H1 (cell line): ENCODE data around the gene STEAP3. TPM values are rescaled to one million over a fixed set of nuclear protein-coding genes. Genes with fewer than 3 reads are reported as not detected.
A peak's percentile ranks its signal among the peaks of the same experiment; 100 is the strongest.

Experiments
- CTCF ChIA-PET: fragments of 300-600 bp; sonication (Branson Sonifier 250); formaldehyde crosslinking; loops from one replicate; lab custom pipeline; 2021; ENCODE audit not compliant: partially characterized antibody; lab: Charles Lee
- POLR2A ChIA-PET: fragments of 300-600 bp; sonication (Branson Sonifier 250); formaldehyde crosslinking; loops from one replicate; lab custom pipeline; 2021; ENCODE audit warnings: inconsistent platforms; ENCODE audit not compliant: partially characterized antibody; lab: Charles Lee
- DNase-seq, 2 experiments: peaks; one replicate each; pipeline versions ENCODE4 v3.0.0 to v3.0.0-alpha.2; 2010 to 2022; ENCODE audit warnings: low spot score in 2 of 2, low read depth in 1 of 2, mixed read lengths in 1 of 2
- FAIRE-seq: peaks from 2 replicates; lab custom pipeline; 2011; peaks lifted over from hg19 to GRCh38; lab: Jason Lieb, UNC
- H2AFZ ChIP-seq: 2 replicates; pipeline ENCODE4 v1.8.1; 2012; ENCODE audit warnings: low read length, inconsistent platforms
- H2AK5ac ChIP-seq: 2 replicates; pipeline ENCODE4 v1.6.1; 2013; ENCODE audit warnings: low read depth, low read length
- H2BK120ac ChIP-seq: replicated peaks from 2 replicates; pipeline ENCODE3; 2013; ENCODE audit warnings: low read depth, low read length, inconsistent platforms
- H2BK12ac ChIP-seq: 2 replicates; pipeline ENCODE4 v1.6.1; 2013; ENCODE audit warnings: low read depth, low read length
- H2BK15ac ChIP-seq: 2 replicates; pipeline ENCODE4 v1.6.1; 2013; ENCODE audit warnings: low read length
- H2BK20ac ChIP-seq: 2 replicates; pipeline ENCODE4 v1.6.1; 2013; ENCODE audit warnings: low read length
- H2BK5ac ChIP-seq: 2 replicates; pipeline ENCODE4 v1.6.1; 2013; ENCODE audit warnings: low read depth, low read length
- H3K14ac ChIP-seq: 2 replicates; pipeline ENCODE4 v1.6.1; 2013; ENCODE audit warnings: inconsistent platforms; ENCODE audit not compliant: insufficient read length
- H3K18ac ChIP-seq: 2 replicates; pipeline ENCODE4 v1.6.1; 2013; ENCODE audit warnings: low read length; ENCODE audit errors: extremely low read depth
- H3K23ac ChIP-seq: 2 replicates; pipeline ENCODE4 v1.6.1; 2013; ENCODE audit warnings: inconsistent platforms; ENCODE audit not compliant: insufficient read length
- H3K23me2 ChIP-seq: 2 replicates; pipeline ENCODE4 v1.6.1; 2013; ENCODE audit warnings: low read depth, low read length
- H3K27ac ChIP-seq: 2 replicates; pipeline ENCODE4 v1.6.1; 2011; ENCODE audit warnings: low read depth, low read length, inconsistent platforms
- H3K27me3 ChIP-seq, 4 experiments: replicated peaks in 1 of 4; 1 replicate in 1 of 4; 2 replicates in 3 of 4; pipeline versions ENCODE4 v1.6.1 to v1.8.1; 2011 to 2013; ENCODE audit warnings: low read length in 3 of 4, mild to moderate bottlenecking in 3 of 4, inconsistent platforms in 2 of 4, mixed read lengths in 2 of 4, moderate library complexity in 1 of 4; ENCODE audit not compliant: control insufficient read depth in 3 of 4, insufficient read depth in 3 of 4; ENCODE audit errors: extremely low read depth in 1 of 4
- H3K36me3 ChIP-seq, 4 experiments: 2 replicates each; pipeline versions ENCODE4 v1.6.1 to v1.8.1; 2011 to 2013; ENCODE audit warnings: mild to moderate bottlenecking in 4 of 4, low read length in 3 of 4, moderate library complexity in 2 of 4, control low read depth in 1 of 4, inconsistent platforms in 1 of 4; ENCODE audit not compliant: insufficient read depth in 4 of 4, control insufficient read depth in 2 of 4
- H3K4ac ChIP-seq: replicated peaks from 2 replicates; pipeline ENCODE3; 2013; ENCODE audit warnings: low read length, low read depth, mixed read lengths, inconsistent platforms; ENCODE audit not compliant: insufficient read length
- H3K4me1 ChIP-seq, 4 experiments: replicated peaks in 1 of 4; 1 replicate in 1 of 4; 2 replicates in 3 of 4; pipeline versions ENCODE4 v1.6.1 to v1.8.1; 2011 to 2013; ENCODE audit warnings: low read length in 3 of 4, inconsistent platforms in 2 of 4, mixed read lengths in 1 of 4; ENCODE audit not compliant: insufficient read depth in 4 of 4, control insufficient read depth in 3 of 4
- H3K4me2 ChIP-seq, 2 experiments: 2 replicates each; pipeline versions ENCODE4 v1.6.1 to v1.8.1; 2011 to 2013; ENCODE audit warnings: low read depth in 2 of 2, low read length in 2 of 2, control low read depth in 1 of 2, inconsistent platforms in 1 of 2, mild to moderate bottlenecking in 1 of 2; ENCODE audit not compliant: insufficient read depth in 1 of 2
- H3K4me3 ChIP-seq, 4 experiments: fragments of 200-600, 300-600 bp in 1 of 4; sonication (generic), shearing (Covaris generic), sonication (Bioruptor Twin) in 1 of 4; 2 replicates each; pipeline versions ENCODE4 v1.5.1 to v1.8.1; 2011 to 2016; ENCODE audit warnings: low read length in 4 of 4, low read depth in 3 of 4, control low read depth in 2 of 4, inconsistent platforms in 2 of 4, mild to moderate bottlenecking in 2 of 4, mixed read lengths in 1 of 4, moderate library complexity in 1 of 4; ENCODE audit not compliant: insufficient read depth in 2 of 4; ENCODE audit errors: extremely low read depth in 1 of 4
- H3K56ac ChIP-seq: replicated peaks from 2 replicates; pipeline ENCODE3; 2013; ENCODE audit warnings: low read depth, mild to moderate bottlenecking, mixed read lengths, low read length, inconsistent platforms; ENCODE audit not compliant: insufficient read length
- H3K79me1 ChIP-seq: 2 replicates; pipeline ENCODE4 v1.6.1; 2013; ENCODE audit warnings: low read depth, low read length, control low read depth
- H3K79me2 ChIP-seq, 2 experiments: 2 replicates each; pipeline versions ENCODE4 v1.6.1 to v1.8.1; 2012 to 2013; ENCODE audit warnings: low read length in 2 of 2, mild to moderate bottlenecking in 2 of 2, inconsistent platforms in 1 of 2; ENCODE audit not compliant: insufficient read depth in 2 of 2, control insufficient read depth in 1 of 2
- H3K9ac ChIP-seq, 4 experiments: replicated peaks in 1 of 4; 1 replicate in 1 of 4; 2 replicates in 3 of 4; pipeline versions ENCODE4 v1.6.1 to v1.8.1; 2011 to 2013; ENCODE audit warnings: low read depth in 3 of 4, low read length in 3 of 4, control low read depth in 2 of 4, mild to moderate bottlenecking in 2 of 4, moderate library complexity in 2 of 4, inconsistent platforms in 1 of 4; ENCODE audit errors: extremely low read depth in 1 of 4
- H3K9me3 ChIP-seq, 2 experiments: 2 replicates each; pipeline versions ENCODE4 v1.6.1 to v1.8.1; 2012 to 2013; ENCODE audit warnings: mild to moderate bottlenecking in 2 of 2, moderate library complexity in 2 of 2, control low read depth in 1 of 2, inconsistent platforms in 1 of 2, low read depth in 1 of 2, low read length in 1 of 2, mixed read lengths in 1 of 2; ENCODE audit not compliant: insufficient read depth in 2 of 2
- H4K20me1 ChIP-seq, 2 experiments: replicated peaks in 1 of 2; 2 replicates each; pipeline versions ENCODE3 to v1.8.1; 2011 to 2013; ENCODE audit warnings: inconsistent platforms in 2 of 2, low read length in 2 of 2, mild to moderate bottlenecking in 1 of 2; ENCODE audit not compliant: insufficient read depth in 2 of 2, control insufficient read depth in 1 of 2
- H4K5ac ChIP-seq: 2 replicates; pipeline ENCODE4 v1.6.1; 2013; ENCODE audit warnings: low read length, low read depth, mixed read lengths, inconsistent platforms; ENCODE audit not compliant: insufficient read length
- H4K8ac ChIP-seq: 2 replicates; pipeline ENCODE4 v1.8.0; 2013; ENCODE audit warnings: mild to moderate bottlenecking, moderate library complexity, low read length, inconsistent platforms; ENCODE audit not compliant: insufficient read depth; ENCODE audit errors: extremely low read depth
- H4K91ac ChIP-seq: replicated peaks from 2 replicates; pipeline ENCODE3; 2013; ENCODE audit warnings: low read length, mixed read lengths, inconsistent platforms; ENCODE audit not compliant: insufficient read length
- ASH2L ChIP-seq: fragments of 200-600, 300-600 bp; sonication (generic); IDR thresholded peaks from one replicate; pipeline ENCODE4 v1.7.1; 2017; ENCODE audit warnings: low read length
- BACH1 ChIP-seq: IDR thresholded peaks from 2 replicates; pipeline ENCODE4 v1.6.1; 2012; ENCODE audit warnings: low read length, improper control_type of control experiment
- CHD1 ChIP-seq: IDR thresholded peaks from 2 replicates; pipeline ENCODE4 v1.6.1; 2012; ENCODE audit warnings: low read depth, low read length, improper control_type of control experiment
- CREB1 ChIP-seq: IDR thresholded peaks from 2 replicates; pipeline ENCODE4 v1.6.1; 2012; ENCODE audit warnings: inconsistent platforms
- JUN ChIP-seq: IDR thresholded peaks from 2 replicates; pipeline ENCODE4 v1.6.1; 2011; ENCODE audit warnings: low read depth, mild to moderate bottlenecking, improper control_type of control experiment, low read length
- KDM4A ChIP-seq: IDR thresholded peaks from one replicate; pipeline ENCODE4 v1.7.1; 2012; ENCODE audit warnings: low read depth, mild to moderate bottlenecking, moderate library complexity, low read length, inconsistent platforms; ENCODE audit not compliant: severe bottlenecking
- RAD21 ChIP-seq, 2 experiments: IDR thresholded peaks in 1 of 2; conservative IDR thresholded peaks in 1 of 2; 2 replicates each; pipeline ENCODE4 v1.6.1; 2011; ENCODE audit warnings: low read depth in 2 of 2, low read length in 2 of 2, improper control_type of control experiment in 1 of 2, inconsistent platforms in 1 of 2, mild to moderate bottlenecking in 1 of 2, moderate library complexity in 1 of 2
- RBBP5 ChIP-seq: IDR thresholded peaks from 2 replicates; pipeline ENCODE4 v1.7.1; 2012; ENCODE audit warnings: low read depth, mild to moderate bottlenecking, inconsistent platforms, low read length, moderate library complexity, borderline replicate concordance
- RFX5 ChIP-seq: IDR thresholded peaks from 2 replicates; pipeline ENCODE4 v1.6.1; 2011; ENCODE audit warnings: low read depth, low read length, improper control_type of control experiment, borderline replicate concordance
- SP4 ChIP-seq: IDR thresholded peaks from 2 replicates; pipeline ENCODE4 v1.6.1; 2012; ENCODE audit warnings: low read length, inconsistent platforms
- SUZ12 ChIP-seq: fragments of 200-600 bp; sonication (generic); IDR thresholded peaks from 2 replicates; pipeline ENCODE4 v1.6.1; 2012; ENCODE audit warnings: mild to moderate bottlenecking, inconsistent platforms, low read length, moderate library complexity, mixed read lengths
- WGBS, 2 experiments: shearing (Covaris generic) in 1 of 2; methylation state at CpG; one replicate each; pipeline versions ENCODE4 v1.1.6 to v1.1.7; 2013 to 2015; ENCODE audit warnings: low lambda C conversion rate in 2 of 2, mixed read lengths in 2 of 2, inconsistent platforms in 1 of 2, low coverage in 1 of 2, missing lambda C conversion rate in 1 of 2; ENCODE audit not compliant: insufficient replicate concordance in 2 of 2, insufficient coverage in 1 of 2, insufficient read length in 1 of 2; ENCODE audit errors: extremely low coverage in 1 of 2, missing lambda C conversion rate in 1 of 2; 5-methylcytosine and 5-hydroxymethylcytosine counted together
- polyA plus RNA-seq, 7 experiments: library from polyadenylated mRNA; depleted of rRNA in 3 of 7; stranded (reverse) in 5 of 7; unstranded in 2 of 7; fragments of >200 nt in 5 of 7; fragments of 200-250 nt in 2 of 7; gene quantifications; 1 replicate in 5 of 7; 2 replicates in 1 of 7; 4 replicates in 1 of 7; pipeline versions ENCODE4 v1.2.1 to v1.2.3, GENCODE V29; 2011 to 2013; ENCODE audit warnings: missing spikeins in 2 of 7, mixed read lengths in 2 of 7
- total RNA-seq: library from RNA; stranded (reverse); fragmentation: NEBNext Ultra II Directional; extraction: Animal tissue kit (Norgen Biotek cat#: 25700); gene quantifications from 2 replicates; pipeline ENCODE4 v1.2.1, GENCODE V29; 2021
- TF ChIP-seq, protein P1 (sequence below): IDR thresholded peaks from 2 replicates; pipeline ENCODE4 v1.6.1; 2011; ENCODE audit warnings: low read depth, mild to moderate bottlenecking, low read length; ENCODE audit not compliant: insufficient read depth

Gene STEAP3
- total and polyA plus RNA-seq, 2 of the 8 experiments (the other 6 are each of a cell fraction or from before 2014, with no cell fraction given): 21.7 to 27.9 TPM

DNA sequence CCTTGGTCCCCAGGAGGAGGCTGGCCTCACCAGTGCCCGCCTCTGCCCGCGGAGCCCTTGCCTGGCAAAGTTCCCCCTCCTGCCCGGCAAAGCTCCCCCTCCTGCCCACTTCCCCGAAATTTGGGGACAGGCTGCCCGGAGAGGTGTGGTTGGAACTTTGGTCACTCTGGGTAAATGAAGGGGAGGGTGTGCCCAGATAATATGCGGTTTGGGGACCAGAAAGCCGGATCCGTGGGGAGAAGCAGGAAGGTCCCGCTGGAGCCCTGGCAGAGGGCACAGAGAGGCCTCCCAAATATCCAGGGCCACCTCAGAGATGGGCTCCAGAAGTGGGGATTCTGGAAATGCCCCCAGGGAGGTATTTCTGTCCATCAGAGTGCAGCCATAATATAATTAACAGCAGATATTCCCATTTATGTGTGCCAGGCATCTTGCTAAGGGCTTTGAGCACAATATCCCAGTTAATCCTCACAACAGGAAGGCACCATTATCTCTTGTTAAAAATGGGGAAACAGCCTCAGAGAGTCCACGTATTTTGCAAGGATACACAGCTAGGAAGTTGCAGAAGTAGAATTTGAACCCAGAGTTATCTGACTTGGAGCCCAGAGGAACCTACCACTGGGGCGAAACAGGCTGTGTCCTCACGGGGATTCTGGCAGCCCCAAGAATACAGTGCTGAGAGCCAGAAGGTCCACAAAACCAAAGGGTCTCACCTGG lies 914 bp downstream of the STEAP3 start:
- H2AFZ ChIP-seq: no peak overlapping the region
- no peak for DNase-seq
- CTCF ChIA-PET: interaction anchor here (0.6 to 3.0 kb wide), 12 partner anchors 8 to 104 kb away, joined by 3 to 20 read pairs (median 3); no protein-coding TSS in a partner anchor
- TF ChIP-seq BACH1: no peak
- TF ChIP-seq RAD21 (IDR thresholded peaks at IDR 0.05 in 1 of 2, conservative IDR thresholded peaks at IDR 0.05 in 1 of 2; ENCODE audit: low read depth in 2 of 2, low read length in 2 of 2): no peak
- no peak; the same call in 1 of the 2 replicates for TF ChIP-seq SUZ12
- TF ChIP-seq CREB1: no peak
- no peak for TF ChIP-seq KDM4A
- TF ChIP-seq JUN: no peak
- no peak for TF ChIP-seq SP4
- no peak for TF ChIP-seq CHD1
- no peak for TF ChIP-seq RFX5
- no peak for TF ChIP-seq RBBP5
- TF ChIP-seq ASH2L: no peak
- TF ChIP-seq, protein P1, sequence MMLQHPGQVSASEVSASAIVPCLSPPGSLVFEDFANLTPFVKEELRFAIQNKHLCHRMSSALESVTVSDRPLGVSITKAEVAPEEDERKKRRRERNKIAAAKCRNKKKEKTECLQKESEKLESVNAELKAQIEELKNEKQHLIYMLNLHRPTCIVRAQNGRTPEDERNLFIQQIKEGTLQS: no peak

More for the DNA sequence above, 914 bp downstream of the STEAP3 start:
- no peak overlapping the region for H4K8ac ChIP-seq
- no peak overlapping the region for H2BK120ac ChIP-seq
- H3K56ac ChIP-seq: no peak overlapping the region
- H4K91ac ChIP-seq: no peak overlapping the region
- H3K9ac ChIP-seq: no peak overlapping the region; a peak in 1 of 7 replicates
- H2BK20ac ChIP-seq: no peak overlapping the region
- H3K23ac ChIP-seq: no peak overlapping the region
- peak overlapping the region; percentile 77 to 83 for H3K4me2 ChIP-seq
- H3K27ac ChIP-seq: no peak overlapping the region
- no peaks in the 10 kb centered on the region for H3K9me3 ChIP-seq
- WGBS, 2 experiments: 46% methylated on average over 13 of the region's 13 CpGs; no CpG with 5 or more reads in 1 of the 2 experiments
- POLR2A ChIA-PET: interaction anchor here (1.0 to 2.0 kb wide), 5 partner anchors 9 to 69 kb away, joined by 3 to 5 read pairs (median 3); no protein-coding TSS in a partner anchor
- no peak overlapping the region for H2BK5ac ChIP-seq
- H3K27me3 ChIP-seq: peaks cover 0 to 12% (median 6%) of the 10 kb centered on the region in 4 experiments; a peak in 5 of 7 replicates
- H4K20me1 ChIP-seq: peaks cover 3% of the 10 kb centered on the region in 2 experiments
- no peak overlapping the region for H4K5ac ChIP-seq
- H3K18ac ChIP-seq: no peak overlapping the region
- peak overlapping the region; percentile 59 to 74 (median 62) for H3K4me3 ChIP-seq
- no peaks in the 10 kb centered on the region for H3K36me3 ChIP-seq
- H3K79me1 ChIP-seq: peaks cover 3% of the 10 kb centered on the region; the same call in 1 of the 2 replicates
- peaks cover under 1 to 25% (median 8%) of the 10 kb centered on the region in 4 experiments for H3K4me1 ChIP-seq
- H3K23me2 ChIP-seq: peaks cover 11% of the 10 kb centered on the region; the same call in 1 of the 2 replicates
- no peak overlapping the region for H3K4ac ChIP-seq
- H2AK5ac ChIP-seq: no peak overlapping the region
- H3K14ac ChIP-seq: no peak overlapping the region
- H3K79me2 ChIP-seq: 0 out of 4 replicates have a peak, but pooled peaks cover 0 to 2% of the 10 kb centered on the region in 2 experiments
- H2BK12ac ChIP-seq: no peak overlapping the region
- FAIRE-seq: no peak
- no peak overlapping the region; the same call in 1 of the 2 replicates for H2BK15ac ChIP-seq
